Tibial artery (tissue), 4 donors: ENCODE measurements around the gene IRF2BP2.

Source experiments
- DNase-seq, 2 donors: peaks; one replicate each; pipeline ENCODE4 v3.0.0-alpha.2; 2019
- H3K27ac ChIP-seq, 2 donors: fragments of 200-600 bp; sonication (generic) in 1 of 2; 1 replicate in 1 of 2; 2 replicates in 1 of 2; pipeline ENCODE4 v1.5.1; 2018 to 2019; ENCODE audit warnings: mild to moderate bottlenecking in 1 of 2
- H3K27me3 ChIP-seq, 2 donors: fragments of 200-600 bp; sonication (generic) in 1 of 2; one replicate each; pipeline versions ENCODE4 v1.5.1 to v1.6.0; 2016 to 2019
- H3K36me3 ChIP-seq, 3 donors: fragments of 200-600 bp; sonication (generic) in 2 of 3; one replicate each; pipeline ENCODE4 v1.5.1; 2016 to 2019; ENCODE audit warnings: mild to moderate bottlenecking in 2 of 3
- H3K4me1 ChIP-seq, 4 donors: fragments of 200-600 bp; sonication (generic) in 2 of 4; 1 replicate in 3 of 4; 2 replicates in 1 of 4; pipeline ENCODE4 v1.5.1; 2016 to 2019
- H3K4me3 ChIP-seq, 2 donors: fragments of 200-600 bp; sonication (generic) in 1 of 2; 1 replicate in 1 of 2; 2 replicates in 1 of 2; pipeline ENCODE4 v1.5.1; 2018 to 2019; ENCODE audit warnings: mild to moderate bottlenecking in 2 of 2
- H3K9me3 ChIP-seq, 3 donors: fragments of 200-600 bp; sonication (generic) in 1 of 3; one replicate each; pipeline ENCODE4 v1.5.1; 2016 to 2019
- intact Hi-C: fragments of 100-400 bp; cut with DNase I; formaldehyde crosslinking; loops from one replicate; pipeline ENCODE4 v1.15.0; 2023; ENCODE audit warnings: low total_unique reads
- TF ChIP-seq, protein P1 (sequence below), 2 experiments: fragments of 200-600 bp in 1 of 2; fragments of 450-650 bp in 1 of 2; IDR thresholded peaks; one replicate each; pipeline ENCODE4 v1.5.1; 2017 to 2019; ENCODE audit warnings: antibody characterized with exemption in 2 of 2, mild to moderate bottlenecking in 1 of 2, moderate library complexity in 1 of 2

The IRF2BP2 gene

DNA sequence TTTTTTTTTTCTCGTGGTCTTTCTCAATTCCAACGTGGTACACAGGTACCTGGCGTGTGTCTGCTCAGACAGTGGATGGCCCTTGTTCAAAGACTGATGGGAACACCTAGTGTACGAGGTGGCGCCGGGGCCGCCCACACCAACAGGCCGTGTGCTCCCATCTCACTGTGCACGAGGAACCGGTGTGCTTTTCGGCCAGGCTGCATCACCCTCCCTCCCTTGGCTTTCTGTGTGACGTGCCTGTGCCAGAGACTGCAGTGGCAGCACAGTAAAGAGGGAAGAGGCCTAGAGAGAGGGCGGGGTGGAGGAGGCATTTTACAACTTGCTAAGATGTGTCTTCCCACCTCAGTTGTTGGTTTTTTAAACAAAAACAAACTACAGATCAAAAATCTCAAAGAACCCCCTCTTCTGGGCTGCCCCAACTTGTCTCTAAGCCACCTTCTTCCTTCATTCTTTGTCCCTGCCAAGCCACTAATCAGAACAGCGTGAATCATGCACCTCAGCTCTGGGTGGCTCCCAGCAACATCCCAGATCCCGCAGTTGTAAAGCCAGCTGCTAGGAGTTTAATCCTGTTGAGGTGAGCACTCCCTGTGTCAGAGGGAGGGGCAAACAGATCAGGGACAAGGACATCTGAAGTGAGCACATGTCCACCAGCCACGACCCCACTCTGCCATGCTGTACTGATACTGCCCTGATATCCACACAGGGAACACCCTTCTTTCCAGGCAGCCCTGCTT is 20.7 kb downstream of the IRF2BP2 start:
- Histone ChIP-seq H3K27ac (peak overlapping the region; percentile 32 to 89), H3K4me3 (no peak overlapping the region), H3K36me3 (no peaks in the 10 kb centered on the region), H3K4me1 (peaks cover 2 to 62% (median 27%) of the 10 kb centered on the region in 4 donors), H3K27me3 (no peaks in the 10 kb centered on the region), H3K9me3 (no peaks in the 10 kb centered on the region)
- TF ChIP-seq, protein P1, sequence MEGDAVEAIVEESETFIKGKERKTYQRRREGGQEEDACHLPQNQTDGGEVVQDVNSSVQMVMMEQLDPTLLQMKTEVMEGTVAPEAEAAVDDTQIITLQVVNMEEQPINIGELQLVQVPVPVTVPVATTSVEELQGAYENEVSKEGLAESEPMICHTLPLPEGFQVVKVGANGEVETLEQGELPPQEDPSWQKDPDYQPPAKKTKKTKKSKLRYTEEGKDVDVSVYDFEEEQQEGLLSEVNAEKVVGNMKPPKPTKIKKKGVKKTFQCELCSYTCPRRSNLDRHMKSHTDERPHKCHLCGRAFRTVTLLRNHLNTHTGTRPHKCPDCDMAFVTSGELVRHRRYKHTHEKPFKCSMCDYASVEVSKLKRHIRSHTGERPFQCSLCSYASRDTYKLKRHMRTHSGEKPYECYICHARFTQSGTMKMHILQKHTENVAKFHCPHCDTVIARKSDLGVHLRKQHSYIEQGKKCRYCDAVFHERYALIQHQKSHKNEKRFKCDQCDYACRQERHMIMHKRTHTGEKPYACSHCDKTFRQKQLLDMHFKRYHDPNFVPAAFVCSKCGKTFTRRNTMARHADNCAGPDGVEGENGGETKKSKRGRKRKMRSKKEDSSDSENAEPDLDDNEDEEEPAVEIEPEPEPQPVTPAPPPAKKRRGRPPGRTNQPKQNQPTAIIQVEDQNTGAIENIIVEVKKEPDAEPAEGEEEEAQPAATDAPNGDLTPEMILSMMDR (IDR thresholded peaks at IDR 0.05) = no peak
- intact Hi-C loops = no loop called here
- DNase-seq = no peak

DNA sequence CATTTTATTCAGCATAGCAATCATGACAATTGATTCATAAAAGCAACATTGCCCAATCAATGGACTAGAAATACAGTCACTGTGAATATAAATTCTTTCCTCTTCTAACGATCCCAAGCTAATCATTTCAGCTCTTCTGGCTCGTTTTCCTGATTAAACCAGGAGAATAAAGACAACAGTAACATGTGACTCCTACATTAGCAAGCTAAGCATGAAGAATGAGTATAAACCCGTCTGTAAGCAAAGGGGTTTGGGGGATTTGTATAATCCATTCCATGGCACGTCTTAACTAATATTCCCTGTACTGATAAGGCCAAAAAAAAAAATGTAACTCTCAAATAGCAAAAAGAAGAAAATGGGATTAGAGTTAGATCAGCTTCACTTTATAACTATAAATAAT is 21.6 kb downstream of the IRF2BP2 start:
- H3K36me3 ChIP-seq = no peaks in the 10 kb centered on the region
- H3K27me3 ChIP-seq = no peaks in the 10 kb centered on the region
- no peak for DNase-seq
- no peak overlapping the region for H3K4me3 ChIP-seq
- peak overlapping the region; percentile 16 to 89 for H3K27ac ChIP-seq
- TF ChIP-seq, protein P1 (IDR thresholded peaks at IDR 0.05) = no peak
- intact Hi-C loops = no loop called here
- H3K9me3 ChIP-seq = no peaks in the 10 kb centered on the region
- peaks cover 6 to 70% (median 36%) of the 10 kb centered on the region in 4 donors for H3K4me1 ChIP-seq

DNA sequence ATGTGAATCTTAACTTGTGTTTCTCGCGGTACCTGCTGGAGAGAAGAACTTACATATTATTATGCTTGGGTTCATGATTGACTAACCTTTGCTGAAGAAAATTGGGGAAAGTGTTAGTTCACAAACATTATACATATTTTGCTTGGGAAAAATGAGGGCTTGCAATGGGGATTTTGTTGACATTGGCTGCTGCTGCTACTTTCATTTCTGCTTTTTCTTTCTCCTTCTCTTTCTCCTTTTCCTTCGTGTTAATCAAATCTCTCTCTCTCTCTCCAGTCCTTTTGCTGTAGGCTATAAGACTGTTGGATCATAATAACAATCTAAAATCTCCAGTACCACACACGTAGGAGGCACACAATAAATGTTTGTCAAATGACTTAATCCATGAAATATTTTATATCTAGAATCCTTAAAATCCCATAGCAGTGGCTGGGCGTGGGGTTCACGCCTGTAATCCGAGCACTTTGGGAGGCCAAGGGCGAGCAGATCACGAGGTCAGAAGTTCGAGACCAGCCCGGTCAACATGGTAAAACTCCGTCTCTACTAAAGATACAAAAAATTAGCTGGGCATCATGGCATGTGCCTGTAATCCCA is 23.0 kb downstream of the IRF2BP2 start:
- peak overlapping the region; percentile 86 to 89 for H3K27ac ChIP-seq
- TF ChIP-seq, protein P1 (IDR thresholded peaks at IDR 0.05) = no peak
- H3K4me3 ChIP-seq = no peak overlapping the region
- no peak for DNase-seq
- intact Hi-C loops = no loop called here
- no peaks in the 10 kb centered on the region for H3K36me3 ChIP-seq
- no peaks in the 10 kb centered on the region for H3K27me3 ChIP-seq
- H3K4me1 ChIP-seq = peaks cover 6 to 84% (median 50%) of the 10 kb centered on the region in 4 donors
- H3K9me3 ChIP-seq = no peaks in the 10 kb centered on the region

DNA sequence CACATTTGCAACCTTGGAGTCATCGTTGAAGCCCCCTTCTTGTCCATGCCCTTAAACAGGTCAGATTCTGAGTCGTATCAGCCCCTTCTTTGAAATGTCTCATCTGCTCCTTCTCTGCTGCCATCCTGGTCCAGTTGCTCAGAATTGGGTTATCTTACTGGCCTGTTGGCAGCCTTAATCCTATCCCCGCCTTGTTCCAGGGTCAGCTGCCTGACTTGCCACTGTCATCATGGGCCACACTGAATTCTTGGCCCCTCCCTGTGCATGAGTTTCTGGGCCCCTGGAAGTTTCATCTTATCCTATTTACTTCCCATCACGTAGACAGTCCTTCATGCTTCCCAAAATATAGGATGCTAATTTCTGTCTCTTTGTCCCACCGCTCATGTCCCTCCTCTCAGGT is 23.7 kb downstream of the IRF2BP2 start:
- H3K4me1 ChIP-seq = peaks cover 6 to 91% (median 50%) of the 10 kb centered on the region in 4 donors
- intact Hi-C loops = no loop called here
- DNase-seq = no peak

DNA sequence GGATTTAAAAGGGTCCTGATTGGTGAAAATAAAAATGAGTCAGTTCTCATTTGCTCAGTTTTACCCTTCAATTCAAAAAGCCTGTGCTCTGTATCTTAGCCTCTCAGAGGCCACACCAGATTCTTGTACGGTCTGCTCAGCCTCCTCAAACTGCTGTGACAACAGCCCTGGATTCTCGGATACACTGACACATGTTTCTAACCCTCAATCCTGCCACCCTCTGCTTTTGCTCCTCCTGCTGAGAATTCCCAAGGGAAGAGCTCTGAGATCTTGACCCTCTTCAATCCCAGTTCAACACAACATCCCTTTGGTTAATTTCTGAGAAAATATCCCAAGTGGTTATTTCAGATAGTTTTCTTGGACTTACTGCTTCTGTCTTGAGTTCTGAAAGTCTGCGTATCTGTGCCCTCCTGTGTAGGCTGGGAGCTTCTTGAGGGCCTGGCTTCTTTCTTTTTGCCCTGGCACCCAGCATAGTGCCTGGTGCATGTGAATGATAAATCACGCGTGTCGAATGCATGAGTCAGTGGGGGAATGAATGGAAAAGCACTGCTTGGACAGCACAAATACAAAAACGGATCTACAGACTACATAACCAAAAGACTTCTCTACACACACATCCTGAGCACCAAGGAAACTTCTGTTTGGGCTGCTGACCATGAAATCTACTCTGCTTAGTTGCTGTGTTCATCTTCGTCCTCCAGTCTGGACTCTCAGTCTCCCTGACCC is 24.5 kb downstream of the IRF2BP2 start:
- intact Hi-C loops = no loop called here
- Histone ChIP-seq H3K36me3 (no peaks in the 10 kb centered on the region), H3K4me3 (peak overlapping the region in 1 of 2 donors; percentile 3), H3K4me1 (peaks cover 6 to 88% (median 50%) of the 10 kb centered on the region in 4 donors), H3K9me3 (no peaks in the 10 kb centered on the region), H3K27me3 (no peaks in the 10 kb centered on the region), H3K27ac (peak overlapping the region; percentile 86 to 89)
- TF ChIP-seq, protein P1 (IDR thresholded peaks at IDR 0.05) = no peak
- DNase-seq = peak; percentile 50 to 84

More for the DNA sequence above, 23.7 kb downstream of the IRF2BP2 start:
- peak overlapping the region; percentile 86 to 89 for H3K27ac ChIP-seq
- no peaks in the 10 kb centered on the region for H3K9me3 ChIP-seq
- H3K27me3 ChIP-seq = no peaks in the 10 kb centered on the region
- H3K4me3 ChIP-seq = no peak overlapping the region
- TF ChIP-seq, protein P1 (IDR thresholded peaks at IDR 0.05) = no peak
- H3K36me3 ChIP-seq = no peaks in the 10 kb centered on the region
